SJCRH30 (cell line): ENCODE results near the gene HOXA5. TPM values are rescaled to one million over a fixed set of nuclear protein-coding genes. Genes with fewer than 3 reads are reported as not detected.

Experiments
- DNase-seq, 2 experiments: peaks; one replicate each; pipeline ENCODE4 v3.0.0-alpha.2; 2015 to 2020
- H3K27ac ChIP-seq: fragments of 250-450 bp; sonication (Bioruptor Pico); 2 replicates; pipeline ENCODE4 v1.5.1; 2020; ENCODE audit warnings: mild to moderate bottlenecking, moderate library complexity
- H3K27me3 ChIP-seq: fragments of 250-450 bp; sonication (Bioruptor Pico); 2 replicates; pipeline ENCODE4 v1.5.1; 2020; ENCODE audit warnings: mild to moderate bottlenecking, moderate library complexity
- H3K36me3 ChIP-seq: fragments of 250-450 bp; sonication (Bioruptor Pico); 2 replicates; pipeline ENCODE4 v1.5.1; 2020; ENCODE audit warnings: mild to moderate bottlenecking, moderate library complexity
- H3K4me1 ChIP-seq: fragments of 250-450 bp; sonication (Bioruptor Pico); 2 replicates; pipeline ENCODE4 v1.5.1; 2020; ENCODE audit warnings: mild to moderate bottlenecking, moderate library complexity
- H3K4me3 ChIP-seq: fragments of 250-450 bp; sonication (Bioruptor Pico); 2 replicates; pipeline ENCODE4 v1.5.1; 2020; ENCODE audit warnings: mild to moderate bottlenecking, moderate library complexity
- H3K9me3 ChIP-seq: fragments of 250-450 bp; sonication (Bioruptor Pico); replicated peaks from 2 replicates; pipeline ENCODE4 v1.5.1; 2020; ENCODE audit warnings: mild to moderate bottlenecking, moderate library complexity
- total RNA-seq: library from RNA; depleted of rRNA; stranded (reverse); fragments of >200 nt; shearing (Covaris generic); gene quantifications from 2 replicates; pipeline ENCODE4 v1.2.3, GENCODE V29; 2014

The HOXA5 gene
- total RNA-seq, 1 experiment from 2014 or later, result 10.4 TPM

GRCh38 chr7:27123007-27123476, 20.4 kb downstream of the HOXA5 start:
- Histone ChIP-seq H3K4me3 (no peak overlapping the region), H3K27ac (peak overlapping the region; percentile 6; the same call in 1 of the 2 replicates), H3K4me1 (peaks cover 8% of the 10 kb centered on the region), H3K36me3 (no peaks in the 10 kb centered on the region), H3K9me3 (no peaks in the 10 kb centered on the region), H3K27me3 (no peaks in the 10 kb centered on the region)
- DNase-seq, result peak; percentile 54 to 77

DNA sequence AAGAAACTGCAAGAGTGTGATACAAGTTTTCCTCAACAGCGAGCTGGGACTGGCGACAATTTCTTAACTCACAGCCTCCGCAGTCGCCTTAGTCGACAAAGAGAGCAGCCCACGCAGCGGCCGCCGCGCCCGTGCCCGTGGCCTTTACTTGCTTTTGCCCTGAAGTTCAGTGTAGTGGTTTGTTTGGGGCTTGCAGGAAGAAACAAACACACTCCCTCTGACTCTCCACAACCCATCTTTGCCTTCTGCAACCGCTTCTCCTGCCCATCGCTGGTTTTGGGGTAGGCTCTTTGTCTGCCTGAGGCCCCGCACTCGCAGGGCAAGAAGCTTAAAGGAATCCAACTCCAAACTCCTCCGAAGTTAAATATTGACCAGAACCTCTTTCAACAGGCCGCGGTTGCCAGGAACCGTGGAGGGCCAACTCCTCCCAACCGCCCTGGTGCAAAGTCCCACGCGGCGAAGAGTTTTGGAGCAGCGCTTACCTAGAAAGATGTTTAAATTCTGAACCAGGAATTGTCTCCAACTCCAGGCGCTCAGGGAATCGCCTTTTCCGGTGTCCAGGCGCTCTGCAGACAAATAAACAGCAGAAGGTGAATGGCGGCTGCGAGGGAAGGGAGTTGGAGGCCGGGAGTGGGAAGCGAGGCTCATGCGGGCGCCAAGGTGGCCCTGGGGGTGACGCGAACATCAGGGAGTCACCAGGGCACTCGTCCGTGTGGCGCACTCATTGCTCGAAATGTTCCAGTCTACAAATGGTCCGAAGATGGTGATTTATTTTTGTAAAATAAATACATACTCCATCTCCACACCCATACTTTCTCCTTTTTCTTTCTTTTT, 21.2 kb downstream of the HOXA5 start:
- 0 out of 2 replicates have a peak, but pooled peaks cover under 1% of the 10 kb centered on the region for H3K4me1 ChIP-seq
- DNase-seq, result no peak

GRCh38 chr7:27121684-27122076, 21.8 kb downstream of the HOXA5 start:
- H3K36me3 ChIP-seq, result no peaks in the 10 kb centered on the region
- no peak overlapping the region for H3K4me3 ChIP-seq
- DNase-seq, result no peak
- no peaks in the 10 kb centered on the region for H3K4me1 ChIP-seq
- no peaks in the 10 kb centered on the region for H3K27me3 ChIP-seq
- no peak overlapping the region for H3K27ac ChIP-seq
- H3K9me3 ChIP-seq, result no peaks in the 10 kb centered on the region

More for the DNA sequence above, 21.2 kb downstream of the HOXA5 start:
- H3K4me3 ChIP-seq, result no peak overlapping the region
- no peaks in the 10 kb centered on the region for H3K27me3 ChIP-seq
- H3K27ac ChIP-seq, result peak overlapping the region; percentile 6; the same call in 1 of the 2 replicates
- no peaks in the 10 kb centered on the region for H3K36me3 ChIP-seq
- no peaks in the 10 kb centered on the region for H3K9me3 ChIP-seq

DNA sequence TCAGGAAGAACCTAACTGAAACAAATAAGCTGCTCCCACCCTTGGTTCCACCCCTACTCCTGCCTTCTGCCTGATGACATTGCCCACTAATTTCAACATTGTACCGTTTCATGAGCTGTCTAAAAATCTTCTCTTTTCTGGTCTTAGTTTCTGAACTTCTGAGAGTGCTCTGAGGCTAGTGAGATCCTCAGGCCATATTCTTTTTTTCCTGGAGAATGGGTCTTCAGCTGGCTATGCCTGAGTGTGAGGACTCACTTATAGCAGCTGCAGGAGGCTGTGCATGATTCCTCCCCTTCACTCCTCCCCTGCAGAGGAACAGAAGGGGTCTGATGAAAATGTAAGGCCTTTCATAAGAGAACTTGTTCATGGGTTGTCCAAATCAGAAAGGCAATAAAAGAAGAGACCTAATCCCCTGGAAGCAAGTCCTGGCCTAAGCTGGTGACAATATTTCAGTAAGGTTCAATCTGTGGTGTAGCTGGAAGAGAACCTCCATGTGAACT, 24.0 kb downstream of the HOXA5 start:
- H3K36me3 ChIP-seq, result no peaks in the 10 kb centered on the region
- no peaks in the 10 kb centered on the region for H3K4me1 ChIP-seq
- no peak overlapping the region for H3K27ac ChIP-seq
- no peaks in the 10 kb centered on the region for H3K27me3 ChIP-seq
- DNase-seq, result no peak
- H3K9me3 ChIP-seq, result no peaks in the 10 kb centered on the region
- H3K4me3 ChIP-seq, result no peak overlapping the region

DNA sequence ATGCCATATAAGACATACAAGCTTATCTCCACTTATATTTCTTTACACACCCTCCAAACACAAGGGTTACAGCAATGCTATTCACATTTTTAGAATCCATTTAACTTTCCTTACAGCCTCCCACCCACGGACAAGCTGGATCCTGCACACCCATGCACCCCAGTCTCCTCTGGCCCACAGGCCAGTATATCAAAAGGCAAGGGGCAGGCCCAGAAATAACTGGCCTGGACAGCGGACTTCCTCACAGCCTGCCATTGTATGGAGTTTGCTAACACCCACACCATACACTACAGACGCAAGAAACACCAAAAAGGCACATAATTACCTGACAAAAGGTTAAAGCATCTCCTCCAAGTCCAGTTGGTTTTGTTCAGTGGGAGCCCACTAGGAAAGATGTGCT, 24.9 kb downstream of the HOXA5 start:
- no peak for DNase-seq
- Histone ChIP-seq H3K36me3 (no peaks in the 10 kb centered on the region), H3K27ac (no peak overlapping the region), H3K4me3 (no peak overlapping the region), H3K9me3 (no peaks in the 10 kb centered on the region), H3K27me3 (no peaks in the 10 kb centered on the region), H3K4me1 (no peaks in the 10 kb centered on the region)

- H3K27me3 ChIP-seq, result no peaks in the 10 kb centered on the region
- no peak overlapping the region for H3K4me3 ChIP-seq
- DNase-seq, result no peak
- H3K9me3 ChIP-seq, result no peaks in the 10 kb centered on the region
- no peaks in the 10 kb centered on the region for H3K4me1 ChIP-seq
- H3K36me3 ChIP-seq, result no peaks in the 10 kb centered on the region
- no peak overlapping the region for H3K27ac ChIP-seq
These were observed 25.5 kb downstream of the HOXA5 start for GRCh38 chr7:27117887-27118491.

DNA sequence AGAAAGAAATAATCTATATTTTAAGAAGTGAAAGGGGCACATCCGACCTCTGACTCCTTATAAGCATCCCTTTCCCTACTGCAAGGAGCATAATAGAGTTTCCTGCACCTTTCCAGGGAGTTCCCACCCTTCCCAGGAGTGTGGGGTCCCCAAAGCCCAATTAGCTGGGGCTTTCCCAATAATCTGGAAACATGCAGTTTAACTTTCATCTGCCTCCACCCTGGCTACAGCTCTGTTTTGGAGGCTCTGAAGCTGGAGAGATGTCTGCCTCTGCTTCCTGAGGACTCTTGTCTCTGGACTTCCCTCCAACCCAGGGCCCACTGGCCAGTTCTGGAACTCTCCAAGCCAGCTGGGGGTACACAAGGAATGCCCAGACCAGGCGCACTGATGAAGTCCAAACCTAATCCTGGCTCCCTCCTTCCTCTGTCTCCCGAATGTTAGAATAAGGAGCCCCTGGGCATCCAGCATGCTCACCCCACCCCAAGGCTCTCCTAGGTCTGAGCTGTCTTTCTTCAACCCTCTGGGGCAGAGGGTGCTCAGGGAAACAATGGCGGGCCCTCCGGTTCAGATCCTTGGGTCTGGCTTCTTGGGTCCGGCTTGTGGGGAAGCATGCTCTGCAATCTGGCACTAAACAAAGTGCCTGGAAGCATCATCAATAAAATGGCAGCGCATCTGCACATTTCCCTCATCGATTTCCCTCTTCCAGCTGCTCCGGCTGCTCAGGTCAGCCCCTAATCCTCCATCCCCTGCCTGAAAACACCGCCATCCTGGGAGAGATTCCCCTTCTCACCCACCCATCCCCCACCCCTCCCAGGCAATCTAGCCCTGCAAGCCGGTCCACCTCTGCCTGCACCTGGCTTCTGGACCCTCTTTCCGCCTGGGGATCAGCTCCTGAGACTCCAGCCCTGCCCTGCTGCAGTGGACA, 26.3 kb downstream of the HOXA5 start:
- no peaks in the 10 kb centered on the region for H3K9me3 ChIP-seq
- no peak for DNase-seq
- no peak overlapping the region for H3K27ac ChIP-seq
- H3K36me3 ChIP-seq, result no peaks in the 10 kb centered on the region
- no peaks in the 10 kb centered on the region for H3K27me3 ChIP-seq
- H3K4me1 ChIP-seq, result no peaks in the 10 kb centered on the region
- H3K4me3 ChIP-seq, result no peak overlapping the region

DNA sequence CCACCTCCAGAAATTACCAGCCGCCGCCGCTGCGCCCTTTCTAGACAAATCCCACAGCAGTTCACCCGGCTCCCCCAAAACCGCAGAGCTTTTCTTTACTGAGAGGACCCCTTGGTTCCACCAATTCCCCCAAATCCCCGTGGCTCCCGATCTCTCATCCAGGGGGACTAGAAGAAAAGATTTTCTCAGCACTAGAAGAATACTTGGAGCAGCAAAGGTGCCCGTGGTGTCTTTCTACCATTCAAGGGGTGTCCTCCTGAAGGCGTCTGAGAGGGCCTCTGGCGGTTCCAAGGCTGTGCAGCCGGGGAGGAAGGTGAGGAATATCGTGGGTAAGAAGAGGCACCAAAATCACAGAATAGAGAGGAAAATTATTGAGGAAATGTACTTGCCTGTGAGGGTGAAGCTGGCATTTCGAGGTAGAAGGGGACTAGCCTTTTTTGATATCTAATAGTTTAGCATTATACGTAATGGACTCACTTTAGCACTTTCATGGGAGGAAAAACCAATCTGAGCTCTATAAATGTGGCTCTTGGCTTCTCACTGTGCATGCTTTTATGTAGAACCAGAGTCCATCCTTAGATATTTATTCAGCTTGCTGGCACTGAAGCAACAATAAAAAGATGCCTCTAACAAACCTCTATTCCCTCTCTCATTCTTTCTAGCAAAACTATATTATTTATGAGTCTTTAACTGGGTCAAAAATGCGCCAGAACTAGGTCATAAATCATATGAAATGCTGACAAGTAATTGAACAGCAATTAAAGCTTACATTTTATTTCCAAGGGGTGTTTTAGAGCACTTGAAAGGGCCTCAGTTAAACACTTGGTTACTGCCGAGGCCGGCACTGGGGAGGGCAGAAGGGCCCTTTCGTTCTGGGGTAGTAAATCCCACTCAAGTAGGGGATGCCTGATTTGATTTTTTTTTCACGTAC, 27.2 kb downstream of the HOXA5 start:
- Histone ChIP-seq H3K36me3 (no peaks in the 10 kb centered on the region), H3K4me3 (no peak overlapping the region), H3K27me3 (no peaks in the 10 kb centered on the region), H3K9me3 (no peaks in the 10 kb centered on the region), H3K4me1 (peaks cover 9% of the 10 kb centered on the region), H3K27ac (no peak overlapping the region)
- DNase-seq, result no peak

DNA sequence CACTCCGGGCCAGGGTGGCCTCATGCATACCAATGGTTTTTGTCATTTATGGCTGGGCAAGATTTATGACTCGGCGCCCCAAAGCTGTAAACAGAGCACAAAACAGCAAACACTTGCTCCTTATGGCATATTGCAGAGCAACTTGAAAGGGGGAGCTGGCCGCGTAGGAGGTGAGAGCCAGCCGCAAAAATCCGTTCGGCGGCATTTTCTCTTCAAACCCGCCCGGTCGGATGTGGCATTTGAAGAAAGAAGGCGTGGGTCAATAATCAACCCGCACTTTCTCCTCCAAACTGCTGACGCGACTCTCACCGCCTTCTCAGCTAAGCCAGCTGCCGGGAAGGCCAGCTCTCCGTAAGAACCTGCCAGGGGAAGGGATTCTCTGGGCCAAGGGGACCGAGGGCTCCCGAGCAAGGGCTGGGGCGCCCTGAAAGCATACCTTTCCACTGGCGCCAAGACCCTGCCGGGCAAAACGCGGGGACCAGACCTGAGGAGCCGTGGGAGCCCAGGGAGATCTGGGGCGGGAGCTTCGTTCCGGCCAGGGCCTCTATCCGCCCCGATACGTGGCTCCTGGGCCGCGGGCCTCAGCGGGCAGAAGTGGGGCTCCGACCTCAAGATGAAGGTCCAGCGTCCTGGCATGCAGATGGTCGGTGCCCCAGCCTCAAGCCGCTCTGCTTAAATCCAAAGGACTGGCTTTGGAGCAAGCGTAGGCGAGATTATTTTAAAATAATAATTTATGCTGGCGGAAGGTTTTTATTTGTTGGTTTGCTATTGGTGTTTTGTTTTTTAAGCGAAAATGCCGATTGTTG, 28.1 kb downstream of the HOXA5 start:
- Histone ChIP-seq H3K4me1 (peaks cover 17% of the 10 kb centered on the region), H3K36me3 (0 out of 2 replicates have a peak, but pooled peaks cover 3% of the 10 kb centered on the region), H3K27ac (no peak overlapping the region), H3K4me3 (no peak overlapping the region), H3K9me3 (no peaks in the 10 kb centered on the region), H3K27me3 (no peaks in the 10 kb centered on the region)
- DNase-seq, result no peak

DNA sequence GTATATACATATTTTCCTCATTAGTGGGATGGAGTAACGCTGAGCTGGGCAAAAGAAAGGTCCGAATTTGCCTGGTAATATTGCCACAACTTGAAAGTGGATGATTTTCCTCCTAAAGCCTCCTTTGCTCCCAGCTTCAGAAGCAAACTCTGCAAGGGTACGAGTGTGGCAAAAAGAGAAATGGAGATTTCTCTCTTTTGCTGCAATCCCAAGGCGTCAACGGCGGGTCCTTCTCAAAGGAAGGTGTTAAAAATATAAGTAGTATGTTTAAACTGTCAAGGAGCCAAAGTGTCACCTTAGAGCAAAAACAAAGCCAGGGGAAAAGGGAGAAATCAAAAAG, 28.6 kb downstream of the HOXA5 start:
- H3K36me3 ChIP-seq, result peaks cover 5% of the 10 kb centered on the region; the same call in 1 of the 2 replicates
- H3K27me3 ChIP-seq, result no peaks in the 10 kb centered on the region
- H3K9me3 ChIP-seq, result no peaks in the 10 kb centered on the region
- no peak overlapping the region for H3K27ac ChIP-seq
- peaks cover 17% of the 10 kb centered on the region for H3K4me1 ChIP-seq
- no peak for DNase-seq
- H3K4me3 ChIP-seq, result no peak overlapping the region

DNA sequence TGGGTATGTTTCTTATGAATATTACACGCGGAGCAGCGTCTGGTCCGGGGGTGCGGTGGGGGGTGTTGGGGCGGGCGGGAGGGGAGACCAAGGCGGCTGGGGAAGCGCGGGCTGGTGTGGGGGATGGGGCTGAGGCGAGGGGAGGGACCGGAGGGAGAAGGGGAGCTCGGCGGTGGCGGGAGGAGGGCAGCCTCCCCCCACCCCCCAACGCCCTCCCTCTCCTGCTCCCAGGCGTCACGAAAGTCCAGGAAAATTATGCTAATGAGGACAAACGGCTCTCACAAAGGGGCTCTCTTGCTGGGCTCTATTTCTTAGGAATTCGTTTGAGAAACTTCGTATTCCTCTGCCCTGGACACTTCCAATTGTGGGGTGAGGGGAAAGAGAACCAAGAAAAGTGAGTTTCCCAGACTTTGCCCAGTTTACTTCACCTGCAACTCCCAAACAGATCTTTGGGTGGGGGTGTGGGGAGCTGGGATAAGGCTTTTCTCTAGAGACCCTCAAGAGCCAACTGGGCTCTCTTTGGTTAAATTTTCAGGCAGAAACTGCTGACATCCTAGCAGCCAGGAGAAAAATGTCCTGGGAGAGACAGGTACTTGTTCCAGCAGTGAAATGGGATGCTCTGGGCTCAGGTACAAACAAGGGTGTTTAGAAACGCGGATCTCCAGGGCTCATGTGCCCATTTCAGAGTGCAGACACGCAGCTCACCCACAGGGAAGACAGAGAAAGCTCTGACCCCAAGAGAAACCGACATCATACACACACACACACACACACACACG, 29.3 kb downstream of the HOXA5 start:
- H3K4me1 ChIP-seq, result peaks cover 17% of the 10 kb centered on the region
- H3K9me3 ChIP-seq, result no peaks in the 10 kb centered on the region
- no peaks in the 10 kb centered on the region for H3K27me3 ChIP-seq
- peak overlapping the region; percentile 99 for H3K4me3 ChIP-seq
- H3K36me3 ChIP-seq, result peaks cover 11% of the 10 kb centered on the region
- peak; percentile 77 to 81 for DNase-seq
- H3K27ac ChIP-seq, result peak overlapping the region; percentile 61
